Mucosa of descending colon (tissue), 3 donors: ENCODE measurements around the gene STC2. TPM values are rescaled to one million over a fixed set of nuclear protein-coding genes. Genes with fewer than 3 reads are reported as not detected.

Experiments used
- ATAC-seq: fragments of 200-7000 bp; cut with Tn5 transposase; one replicate; pipeline ENCODE4 v1.9.1; 2020; ENCODE audit warnings: mild to moderate bottlenecking, moderate library complexity
- DNase-seq, 3 donors: peaks; one replicate each; pipeline ENCODE4 v3.0.0-alpha.2; 2020
- H3K36me3 ChIP-seq: fragments of 200-600 bp; one replicate; pipeline ENCODE4 v1.8.0; 2021; ENCODE audit warnings: low read depth, mild to moderate bottlenecking
- H3K4me1 ChIP-seq: fragments of 200-600 bp; one replicate; pipeline ENCODE4 v1.8.0; 2021; ENCODE audit warnings: low read depth, mild to moderate bottlenecking
- H3K4me3 ChIP-seq: fragments of 200-600 bp; one replicate; pipeline ENCODE4 v1.8.0; 2021; ENCODE audit warnings: mild to moderate bottlenecking
- H3K9me3 ChIP-seq: fragments of 200-600 bp; one replicate; pipeline ENCODE4 v1.8.0; 2021; ENCODE audit warnings: mild to moderate bottlenecking
- CTCF ChIP-seq: fragments of 200-600 bp; IDR thresholded peaks from one replicate; pipeline ENCODE4 v1.8.0; 2022; ENCODE audit warnings: antibody characterized with exemption, mild to moderate bottlenecking
- intact Hi-C, 2 donors: fragments of 100-400 bp; cut with DNase I in 1 of 2; cut with micrococcal nuclease in 1 of 2; formaldehyde crosslinking; loops; one replicate each; pipeline versions ENCODE4 v1.11.0 to v1.11.1; 2022; cut with DNase I, micrococcal nuclease
- total RNA-seq, 3 donors: library from RNA; stranded (reverse); fragmentation: NEBNext Ultra II Directional in 2 of 3; extraction: Animal tissue kit (Norgen Biotek cat#: 25700) in 2 of 3; gene quantifications; one replicate each; pipeline versions ENCODE4 v1.2.1 to v1.2.4, GENCODE V29; 2021 to 2023
- donor health status: DM: no; HTN: no; CAD: no; lungs with moderate emphysema.
- donor health status: DM: no; HTN: no; CAD: no.
- donor health status: DM: no; HTN: yes; CAD: no.

The STC2 gene
- total RNA-seq, 3 donors from 2014 or later, result 0.26 to 3.4 (median 1.4) TPM

DNA sequence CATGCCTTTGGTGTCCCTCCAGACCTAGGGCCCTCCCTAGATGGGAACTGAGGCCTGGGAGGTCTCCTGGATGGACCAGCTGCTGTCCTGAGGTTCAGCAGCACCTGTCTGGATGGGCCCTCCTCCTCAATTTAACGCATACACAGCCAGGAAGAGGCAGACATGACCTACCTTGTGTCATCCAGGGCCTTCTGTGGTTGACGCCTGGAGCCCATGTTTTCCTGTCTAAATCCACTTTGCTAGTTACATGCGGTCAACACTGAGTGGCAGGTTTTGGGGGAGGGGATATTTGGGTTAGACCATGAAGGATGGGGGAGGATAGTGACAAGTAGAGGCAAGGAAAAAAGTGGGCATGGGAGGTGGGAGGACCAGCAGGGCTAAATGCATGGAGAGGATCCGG lies 3.1 kb upstream of the STC2 start:
- Histone ChIP-seq H3K9me3 (no peaks in the 10 kb centered on the region), H3K36me3 (no peaks in the 10 kb centered on the region), H3K4me3 (no peak overlapping the region), H3K4me1 (peaks cover 30% of the 10 kb centered on the region)
- intact Hi-C loops, result loop anchor here (5.0 kb wide), 1 partner anchor 39 kb away; no protein-coding TSS in a partner anchor
- DNase-seq, result no peak
- no peak for ATAC-seq
- TF ChIP-seq CTCF, result no peak

DNA sequence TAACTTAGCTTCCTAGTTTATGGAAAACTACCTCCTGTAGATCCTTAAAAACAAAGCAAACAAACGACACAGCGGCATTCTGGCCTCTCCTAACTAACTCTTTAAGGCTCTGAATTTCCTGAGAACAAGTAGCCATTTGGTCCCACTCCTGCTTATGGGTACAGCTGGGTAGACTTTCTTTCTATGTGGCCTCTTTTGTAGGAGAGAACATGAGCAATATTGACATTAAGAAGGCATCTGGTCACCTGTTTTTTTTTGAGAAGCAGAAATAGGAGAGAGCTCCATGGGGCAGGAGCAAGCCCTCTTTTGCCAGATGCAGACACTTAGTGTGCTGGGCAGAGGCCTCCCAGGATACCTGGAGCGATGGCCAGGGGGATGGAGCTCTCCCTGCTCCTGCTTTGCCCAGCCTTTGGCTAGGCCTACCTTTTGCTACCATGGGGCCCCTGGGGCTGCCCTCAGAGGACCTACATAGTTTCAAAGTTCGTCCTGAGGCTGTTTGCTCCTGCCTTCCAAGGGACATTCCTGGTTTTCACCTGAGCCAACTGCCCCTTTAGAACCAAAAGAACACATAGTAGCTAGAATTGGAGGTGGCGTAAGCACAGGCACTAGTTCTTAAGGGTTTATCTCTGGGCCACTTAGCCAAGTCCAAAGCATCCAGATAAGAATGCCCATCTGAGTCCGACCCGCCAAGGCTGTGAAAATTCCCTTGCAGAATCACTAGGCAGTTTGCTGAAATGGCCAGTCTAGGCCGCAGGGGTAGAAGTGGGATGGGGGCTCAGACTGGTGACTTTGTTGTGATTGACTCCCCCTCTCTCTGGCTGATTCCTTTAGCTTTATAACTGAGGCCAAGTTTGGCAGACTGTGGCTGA lies 2.4 kb upstream of the STC2 start:
- Histone ChIP-seq H3K36me3 (no peaks in the 10 kb centered on the region), H3K4me1 (peaks cover 30% of the 10 kb centered on the region), H3K4me3 (no peak overlapping the region), H3K9me3 (no peaks in the 10 kb centered on the region)
- ATAC-seq (no peak), DNase-seq (no peak)
- TF ChIP-seq CTCF, result no peak
- intact Hi-C loops, result loop anchor here (5.0 kb wide), 1 partner anchor 38 kb away; no protein-coding TSS in a partner anchor

DNA sequence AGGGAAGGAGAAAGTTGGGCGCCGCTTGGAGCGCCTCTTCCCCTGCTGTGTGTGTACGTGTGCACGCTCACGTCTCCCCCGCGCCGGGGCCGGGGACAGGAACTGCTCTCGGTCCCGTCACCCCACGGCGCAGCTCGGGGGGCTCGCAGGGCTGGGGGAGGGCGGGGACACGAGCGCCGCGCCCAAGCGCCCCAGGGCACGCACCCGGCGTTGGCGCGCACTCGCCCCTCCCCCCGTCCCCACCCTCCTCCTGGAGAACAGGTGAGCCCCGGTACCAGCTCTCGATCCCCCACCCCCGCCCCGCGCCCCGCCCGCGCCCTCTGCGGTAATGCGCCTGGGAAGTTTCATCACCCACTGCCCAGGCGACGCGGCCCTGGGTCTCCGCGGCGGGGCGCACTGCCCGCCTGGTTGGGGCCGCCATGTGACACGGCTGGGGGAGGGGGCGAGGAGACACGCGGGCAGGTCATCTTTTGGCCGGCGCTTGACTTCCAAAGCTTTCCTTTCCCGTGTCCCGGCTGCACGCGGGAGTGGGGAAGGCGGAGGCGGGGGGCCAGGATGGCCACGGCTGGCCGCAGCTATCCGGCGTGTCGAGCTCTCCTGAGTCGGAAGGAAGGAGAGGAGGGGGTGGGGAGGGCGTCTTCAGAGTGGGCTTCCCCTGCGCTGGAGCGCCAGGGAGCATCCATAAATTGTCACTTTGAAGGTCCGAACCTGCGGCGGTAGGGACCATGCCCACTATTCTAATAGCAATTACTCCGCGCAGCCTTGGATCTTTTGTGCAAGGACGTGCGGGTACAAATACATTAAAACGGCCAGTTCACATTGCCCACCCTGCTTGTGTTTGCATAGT lies 1.5 kb upstream of the STC2 start:
- no peak for TF ChIP-seq CTCF
- H3K9me3 ChIP-seq, result no peaks in the 10 kb centered on the region
- DNase-seq (no peak), ATAC-seq (peak; percentile 7)
- H3K36me3 ChIP-seq, result no peaks in the 10 kb centered on the region
- H3K4me1 ChIP-seq, result peaks cover 30% of the 10 kb centered on the region
- intact Hi-C loops, result loop anchor here (5.0 kb wide), 1 partner anchor 37 kb away; no protein-coding TSS in a partner anchor
- no peak overlapping the region for H3K4me3 ChIP-seq

DNA sequence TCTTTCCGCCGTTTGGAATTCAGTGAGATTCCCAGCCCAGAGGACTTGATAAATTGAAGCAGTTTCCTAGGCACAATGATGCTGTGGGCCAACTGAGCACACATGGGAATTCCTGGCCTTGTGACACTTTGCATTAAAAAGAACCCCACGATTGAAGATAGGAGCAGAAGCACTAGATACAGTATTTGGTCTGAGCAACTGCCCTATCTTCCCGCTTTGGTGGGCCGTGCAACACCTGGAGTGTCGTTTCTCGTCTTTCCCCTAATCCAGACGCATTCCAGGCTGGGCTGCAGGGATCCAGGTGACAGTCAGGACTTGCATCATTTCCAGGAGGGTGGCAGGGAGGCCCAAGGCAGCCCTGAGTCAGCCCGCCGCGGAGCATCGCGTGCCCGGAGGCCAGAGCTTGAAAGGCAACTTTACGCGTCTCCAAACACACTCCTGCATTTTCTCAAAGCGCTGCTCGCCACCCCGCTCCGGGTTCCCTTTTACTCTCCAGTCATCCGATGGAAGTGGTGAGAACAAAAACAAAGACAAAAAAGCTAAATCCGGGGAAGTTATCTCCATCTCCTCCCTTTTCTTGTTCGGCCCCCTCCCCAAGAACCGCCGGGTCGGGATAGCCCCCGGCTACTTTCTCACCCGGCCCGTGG lies 753 bp upstream of the STC2 start:
- peaks cover 34% of the 10 kb centered on the region for H3K4me1 ChIP-seq
- intact Hi-C loops, result no loop called here
- ATAC-seq (peak; percentile 10), DNase-seq (no peak)
- H3K4me3 ChIP-seq, result no peak overlapping the region
- H3K36me3 ChIP-seq, result no peaks in the 10 kb centered on the region
- TF ChIP-seq CTCF, result no peak
- H3K9me3 ChIP-seq, result no peaks in the 10 kb centered on the region
